Measurements from ENCODE around the gene PDE11A.

GRCh38 chr2:177881921-177882320 lies 190.7 kb downstream of the PDE11A start:
- TF ChIP-seq EP300 (IDR thresholded peaks at IDR 0.05) (no peak), POLR2A (IDR thresholded peaks at IDR 0.05; ENCODE audit: low read depth) (no peak), CTCF (IDR thresholded peaks at IDR 0.05) (no peak)
